HG03571 (cell line): ENCODE data around the gene CCDC116.

Experiments
- ATAC-seq: cut with Tn5 transposase; IDR thresholded peaks from one replicate; pipeline ENCODE4 v1.9.1; 2021; ENCODE audit not compliant: unreplicated experiment

CCDC116 gene

DNA sequence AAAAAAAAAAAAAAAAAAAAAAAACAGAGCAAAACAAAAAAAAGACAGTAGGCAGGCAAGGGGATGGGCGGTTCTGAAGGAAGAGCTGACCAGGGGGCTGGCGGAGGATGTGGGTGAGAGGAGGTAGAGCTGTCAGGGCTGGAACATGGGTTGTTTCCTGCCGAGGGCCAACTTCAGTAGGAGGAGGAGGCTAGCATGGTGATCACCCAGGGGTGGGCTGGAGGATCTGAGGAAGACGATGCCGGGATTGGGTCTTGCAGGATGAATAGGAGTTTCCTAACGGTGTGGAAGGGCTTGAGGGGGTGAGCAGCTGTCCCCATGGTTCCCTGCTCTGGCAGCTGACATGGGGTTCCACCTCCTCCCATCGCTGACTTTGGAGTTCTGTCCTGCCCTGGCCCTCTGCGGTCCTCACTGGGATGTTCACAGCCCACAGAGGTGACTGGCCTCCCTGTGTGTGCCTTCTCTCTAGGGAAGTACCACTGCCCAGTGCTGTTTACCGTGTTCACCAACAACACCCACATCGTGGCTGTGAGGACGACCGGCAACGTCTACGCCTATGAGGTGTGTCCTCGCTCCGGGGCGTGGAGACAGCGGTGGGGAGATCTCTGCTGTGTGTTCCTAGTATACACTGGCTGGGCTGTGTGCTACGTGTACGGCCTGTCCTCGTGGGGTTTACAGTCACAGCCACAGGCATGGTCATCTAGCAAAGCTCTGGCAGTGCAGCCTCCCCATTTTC lies 48.4 kb downstream of the CCDC116 start:
- no peak for ATAC-seq

DNA sequence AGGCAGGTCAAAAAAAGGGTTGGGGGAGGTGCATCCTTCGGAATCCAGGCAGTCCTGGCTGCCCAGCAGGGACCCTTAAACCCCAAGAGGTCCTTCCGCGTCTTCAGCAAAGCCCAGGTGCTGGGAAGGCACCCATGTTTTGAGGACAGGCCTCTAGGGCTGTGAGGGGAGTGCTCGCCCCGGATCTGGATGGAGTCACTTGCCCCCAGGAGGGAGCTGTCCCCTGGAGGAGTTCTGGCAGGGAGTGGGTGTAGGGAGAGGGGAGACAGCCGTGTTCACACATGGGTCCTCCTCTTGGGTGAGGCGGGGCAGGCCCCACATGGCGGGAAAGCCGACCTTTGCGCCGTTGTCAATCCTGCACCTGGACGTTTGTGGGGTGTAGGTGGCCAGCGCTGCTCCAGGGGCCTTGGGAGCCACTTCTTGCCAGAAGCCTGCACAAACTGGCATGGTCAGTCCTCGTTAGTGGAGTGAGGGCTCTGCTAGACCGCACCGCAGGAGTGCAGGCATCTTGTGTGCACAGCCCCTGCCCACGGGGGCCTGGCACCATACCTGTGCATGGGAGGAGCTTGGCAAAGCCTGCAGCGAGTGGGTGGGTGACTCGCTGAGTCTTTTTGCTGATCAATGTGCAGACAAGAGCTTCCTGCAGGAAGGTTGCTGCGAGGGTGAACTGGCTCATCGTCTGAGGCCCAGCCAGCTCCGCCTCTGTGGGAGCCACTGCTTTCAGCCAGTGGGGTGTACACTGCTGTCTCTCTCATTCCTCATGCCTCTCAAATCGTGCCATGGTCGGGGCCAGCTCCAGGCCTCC lies 49.2 kb downstream of the CCDC116 start:
- ATAC-seq: no peak

DNA sequence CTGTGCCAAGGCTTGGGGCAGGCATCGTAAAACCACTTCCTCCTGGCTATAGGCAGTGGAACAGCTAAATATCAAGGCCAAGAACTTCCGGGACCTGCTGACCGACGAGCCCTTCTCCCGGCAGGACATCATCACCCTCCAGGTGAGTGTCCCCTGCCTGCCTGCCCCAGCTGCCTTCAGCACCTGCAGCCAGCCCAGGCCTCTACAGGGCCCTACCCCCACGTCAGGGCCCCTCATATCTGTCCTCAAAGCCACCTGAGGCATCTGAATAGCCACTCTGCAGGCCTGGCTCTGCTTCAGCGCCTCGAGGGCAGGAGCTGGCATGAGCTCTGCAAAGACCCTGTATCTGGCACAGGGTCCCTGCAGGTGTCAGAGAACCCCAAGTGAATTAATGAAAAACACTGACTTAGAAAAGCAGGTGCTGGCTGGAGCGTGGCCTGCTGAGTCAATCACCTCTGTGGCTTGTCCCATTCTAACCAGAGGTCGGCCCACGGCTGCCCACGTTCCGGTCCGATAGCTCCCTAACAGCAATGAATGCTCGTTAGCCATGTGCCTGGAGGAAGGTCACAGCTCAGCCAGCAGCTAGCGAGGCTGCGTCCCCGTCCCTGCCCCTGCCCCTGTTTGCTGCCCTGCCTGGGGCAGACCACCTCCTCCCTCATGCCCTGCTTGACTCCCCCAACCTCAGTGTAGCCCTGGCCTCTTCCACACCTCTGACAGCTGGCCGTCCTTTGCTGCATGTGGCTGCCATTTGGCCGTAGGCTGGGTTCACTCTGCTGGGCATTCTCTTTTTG lies 50.0 kb downstream of the CCDC116 start:
- no peak for ATAC-seq

DNA sequence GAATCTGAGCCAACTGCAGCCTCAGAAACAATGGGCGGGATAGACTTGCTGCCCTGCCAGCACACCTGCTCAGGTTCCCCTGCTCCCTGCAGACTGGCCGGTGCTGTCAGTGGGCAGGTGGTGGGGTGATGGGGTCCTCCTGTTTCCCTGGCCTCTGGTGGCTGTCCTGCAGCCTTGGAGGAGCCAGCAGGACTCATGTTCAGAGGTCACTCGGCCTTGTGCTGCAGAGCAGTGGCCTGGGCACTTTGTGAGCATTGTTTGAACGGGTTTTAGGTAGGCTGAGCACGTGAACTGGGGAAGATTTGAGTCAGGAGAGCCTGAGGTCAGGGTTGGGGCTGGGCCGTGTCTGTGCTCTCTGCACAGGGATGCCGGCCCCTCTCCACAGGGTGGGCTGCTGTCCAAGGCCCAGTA lies 50.8 kb downstream of the CCDC116 start:
- ATAC-seq: no peak

DNA sequence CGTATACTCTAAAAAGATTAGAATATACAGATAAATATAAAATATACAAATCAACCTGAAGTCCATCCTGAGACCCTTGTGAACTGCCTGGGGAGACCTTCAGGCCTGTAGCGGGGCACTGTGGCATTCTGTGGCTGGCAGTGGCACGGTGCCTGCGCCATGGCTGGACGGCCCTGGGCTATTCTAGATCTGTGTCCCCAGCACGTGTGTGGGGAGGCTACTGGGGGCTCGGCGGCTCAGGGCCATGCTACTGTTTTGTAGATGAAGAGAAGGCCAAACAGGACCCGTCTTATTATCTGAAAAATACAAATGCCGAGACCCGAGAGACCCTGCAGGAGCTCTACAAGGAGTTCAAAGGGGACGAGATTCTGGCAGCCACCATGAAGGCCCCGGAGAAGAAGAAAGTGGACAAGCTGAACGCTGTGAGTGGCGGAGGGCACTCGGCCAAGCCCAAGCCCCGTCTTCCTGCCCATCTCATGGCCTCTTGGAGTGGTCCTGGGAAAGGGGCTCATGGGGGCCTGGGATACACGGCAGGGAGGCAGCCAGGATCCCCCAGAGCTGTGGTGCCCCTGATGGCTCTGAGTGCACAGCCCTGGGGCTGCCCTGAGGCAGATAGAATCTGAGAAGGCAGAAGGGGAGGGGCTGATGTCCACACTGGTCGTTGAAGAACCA lies 52.1 kb downstream of the CCDC116 start:
- no peak for ATAC-seq

DNA sequence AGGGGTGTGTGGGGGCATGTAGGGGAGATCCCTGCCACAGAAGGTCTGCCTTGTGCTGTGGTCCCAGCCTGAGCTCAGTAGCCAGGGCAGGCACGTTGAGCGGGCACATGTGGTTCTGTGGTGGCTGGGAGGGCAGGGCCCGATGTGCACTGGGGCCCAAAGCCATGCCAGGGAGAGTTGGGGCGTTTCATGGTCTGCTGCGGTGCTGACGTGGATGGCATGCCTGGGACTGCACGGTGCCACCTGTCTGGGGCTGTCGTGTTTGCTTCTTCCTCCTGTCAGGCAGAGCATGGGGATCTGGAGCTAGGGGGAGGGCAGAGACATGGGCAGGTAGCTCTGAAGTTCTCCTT lies 52.6 kb downstream of the CCDC116 start:
- no peak for ATAC-seq

DNA sequence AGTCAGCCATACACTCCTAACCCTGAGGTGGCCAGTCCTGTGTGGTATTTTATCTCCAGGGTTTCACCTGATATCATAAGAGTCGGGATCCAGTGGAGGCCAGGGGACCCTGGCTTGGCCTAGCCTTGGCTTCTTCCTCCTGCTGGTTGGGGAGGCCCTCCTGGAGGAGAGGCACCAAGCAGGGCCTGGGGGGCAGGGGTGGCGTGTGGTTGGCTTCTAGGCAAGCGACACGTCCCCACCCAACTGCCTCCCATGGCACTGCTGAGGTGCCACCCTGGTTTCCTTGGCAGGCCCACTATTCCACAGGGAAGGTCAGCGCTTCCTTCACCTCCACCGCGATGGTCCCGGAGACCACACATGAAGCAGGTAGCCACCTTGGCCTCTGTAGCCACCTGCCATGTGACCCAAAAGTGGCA lies 53.6 kb downstream of the CCDC116 start:
- ATAC-seq: no peak
